ENCODE results near the gene HNF4A. TPM values are rescaled to one million over a fixed set of nuclear protein-coding genes. Genes with fewer than 3 reads are reported as not detected.
A peak's percentile ranks its signal among the peaks of the same experiment; 100 is the strongest.

Gene HNF4A
- total and polyA plus RNA-seq, 2 of the 13 experiments (the other 11 are each of a cell fraction or from before 2014, with no cell fraction given), result 80.9 to 169 TPM

DNA sequence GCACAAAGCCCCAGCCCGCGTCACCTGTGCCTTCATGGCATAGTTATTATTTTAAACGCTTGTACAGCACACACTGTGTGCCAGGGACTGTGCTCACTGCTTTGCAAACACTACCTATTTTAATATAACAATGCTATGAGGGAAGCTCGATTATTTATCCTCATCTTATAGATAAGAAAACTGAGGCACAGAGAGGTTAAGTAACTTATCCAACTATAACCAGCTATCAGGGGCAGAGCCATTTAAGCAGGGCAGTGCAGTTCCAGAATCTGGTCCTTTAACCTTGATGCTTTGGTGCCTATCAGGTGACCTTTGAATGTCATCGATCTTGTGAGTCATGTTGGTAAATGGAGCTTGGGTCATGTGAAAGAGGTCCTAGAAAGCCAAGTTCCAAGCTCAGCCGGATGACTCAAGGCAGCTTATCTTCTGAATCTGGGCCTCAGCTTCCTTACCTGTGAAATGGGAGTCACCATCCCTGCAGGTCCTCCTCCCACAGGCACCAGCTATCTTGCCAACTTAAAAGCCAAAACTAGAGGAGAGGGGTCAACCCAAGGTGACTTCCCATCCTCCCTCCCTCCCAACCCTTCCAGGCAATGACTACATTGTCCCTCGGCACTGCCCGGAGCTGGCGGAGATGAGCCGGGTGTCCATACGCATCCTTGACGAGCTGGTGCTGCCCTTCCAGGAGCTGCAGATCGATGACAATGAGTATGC is 63.8 kb downstream of the HNF4A start (continued):
- TF ChIP-seq, protein P1, sequence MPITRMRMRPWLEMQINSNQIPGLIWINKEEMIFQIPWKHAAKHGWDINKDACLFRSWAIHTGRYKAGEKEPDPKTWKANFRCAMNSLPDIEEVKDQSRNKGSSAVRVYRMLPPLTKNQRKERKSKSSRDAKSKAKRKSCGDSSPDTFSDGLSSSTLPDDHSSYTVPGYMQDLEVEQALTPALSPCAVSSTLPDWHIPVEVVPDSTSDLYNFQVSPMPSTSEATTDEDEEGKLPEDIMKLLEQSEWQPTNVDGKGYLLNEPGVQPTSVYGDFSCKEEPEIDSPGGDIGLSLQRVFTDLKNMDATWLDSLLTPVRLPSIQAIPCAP (CRISPR knock-in tag; IDR thresholded peaks at IDR 0.05; ENCODE audit: low read depth), result no peak
- TF ChIP-seq GTF3A (CRISPR knock-in tag; conservative IDR thresholded peaks at IDR 0.05) (no peak), ZNF160 (CRISPR knock-in tag; IDR thresholded peaks at IDR 0.05) (0 out of 2 replicates have a peak, but pooled peaks have one; percentile 48), ESRRA (CRISPR knock-in tag; IDR thresholded peaks at IDR 0.05; ENCODE audit: low read depth) (peak; percentile 98), GZF1 (CRISPR knock-in tag; IDR thresholded peaks at IDR 0.05) (no peak), ZFY (CRISPR knock-in tag; IDR thresholded peaks at IDR 0.05) (no peak; the same call in 1 of the 2 replicates), KLF11 (CRISPR knock-in tag; IDR thresholded peaks at IDR 0.05) (no peak), KDM6A (CRISPR knock-in tag; IDR thresholded peaks at IDR 0.05; ENCODE audit: low read depth) (0 out of 2 replicates have a peak, but pooled peaks have one; percentile 69), NFIC (IDR thresholded peaks at IDR 0.05; ENCODE audit: low read length) (peak; percentile 85), RELA (CRISPR knock-in tag; IDR thresholded peaks at IDR 0.05) (0 out of 2 replicates have a peak, but pooled peaks have one; percentile 38), HDAC1 (CRISPR knock-in tag; IDR thresholded peaks at IDR 0.05) (peak; percentile 98), ZNF124 (CRISPR knock-in tag; IDR thresholded peaks at IDR 0.05) (peak; percentile 52; the same call in 1 of the 2 replicates), FLYWCH1 (CRISPR knock-in tag; IDR thresholded peaks at IDR 0.05) (no peak), POLR2G (IDR thresholded peaks at IDR 0.05; ENCODE audit: low read depth, low read length) (no peak; the same call in 1 of the 2 replicates), MTF1 (CRISPR knock-in tag; IDR thresholded peaks at IDR 0.05) (no peak)
- TF ChIP-seq, protein P2, sequence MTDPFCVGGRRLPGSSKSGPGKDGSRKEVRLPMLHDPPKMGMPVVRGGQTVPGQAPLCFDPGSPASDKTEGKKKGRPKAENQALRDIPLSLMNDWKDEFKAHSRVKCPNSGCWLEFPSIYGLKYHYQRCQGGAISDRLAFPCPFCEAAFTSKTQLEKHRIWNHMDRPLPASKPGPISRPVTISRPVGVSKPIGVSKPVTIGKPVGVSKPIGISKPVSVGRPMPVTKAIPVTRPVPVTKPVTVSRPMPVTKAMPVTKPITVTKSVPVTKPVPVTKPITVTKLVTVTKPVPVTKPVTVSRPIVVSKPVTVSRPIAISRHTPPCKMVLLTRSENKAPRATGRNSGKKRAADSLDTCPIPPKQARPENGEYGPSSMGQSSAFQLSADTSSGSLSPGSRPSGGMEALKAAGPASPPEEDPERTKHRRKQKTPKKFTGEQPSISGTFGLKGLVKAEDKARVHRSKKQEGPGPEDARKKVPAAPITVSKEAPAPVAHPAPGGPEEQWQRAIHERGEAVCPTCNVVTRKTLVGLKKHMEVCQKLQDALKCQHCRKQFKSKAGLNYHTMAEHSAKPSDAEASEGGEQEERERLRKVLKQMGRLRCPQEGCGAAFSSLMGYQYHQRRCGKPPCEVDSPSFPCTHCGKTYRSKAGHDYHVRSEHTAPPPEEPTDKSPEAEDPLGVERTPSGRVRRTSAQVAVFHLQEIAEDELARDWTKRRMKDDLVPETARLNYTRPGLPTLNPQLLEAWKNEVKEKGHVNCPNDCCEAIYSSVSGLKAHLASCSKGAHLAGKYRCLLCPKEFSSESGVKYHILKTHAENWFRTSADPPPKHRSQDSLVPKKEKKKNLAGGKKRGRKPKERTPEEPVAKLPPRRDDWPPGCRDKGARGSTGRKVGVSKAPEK (CRISPR knock-in tag; IDR thresholded peaks at IDR 0.05; ENCODE audit: borderline replicate concordance), result no peak
- TF ChIP-seq, protein P3, sequence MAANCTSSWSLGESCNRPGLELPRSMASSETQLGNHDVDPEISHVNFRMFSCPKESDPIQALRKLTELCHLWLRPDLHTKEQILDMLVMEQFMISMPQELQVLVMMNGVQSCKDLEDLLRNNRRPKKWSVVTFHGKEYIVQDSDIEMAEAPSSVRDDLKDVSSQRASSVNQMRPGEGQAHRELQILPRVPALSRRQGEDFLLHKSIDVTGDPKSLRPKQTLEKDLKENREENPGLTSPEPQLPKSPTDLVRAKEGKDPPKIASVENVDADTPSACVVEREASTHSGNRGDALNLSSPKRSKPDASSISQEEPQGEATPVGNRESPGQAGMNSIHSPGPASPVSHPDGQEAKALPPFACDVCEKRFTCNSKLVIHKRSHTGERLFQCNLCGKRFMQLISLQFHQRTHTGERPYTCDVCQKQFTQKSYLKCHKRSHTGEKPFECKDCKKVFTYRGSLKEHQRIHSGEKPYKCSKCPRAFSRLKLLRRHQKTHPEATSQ (CRISPR knock-in tag; IDR thresholded peaks at IDR 0.05; ENCODE audit: borderline replicate concordance), result no peak
- TF ChIP-seq, protein P4, sequence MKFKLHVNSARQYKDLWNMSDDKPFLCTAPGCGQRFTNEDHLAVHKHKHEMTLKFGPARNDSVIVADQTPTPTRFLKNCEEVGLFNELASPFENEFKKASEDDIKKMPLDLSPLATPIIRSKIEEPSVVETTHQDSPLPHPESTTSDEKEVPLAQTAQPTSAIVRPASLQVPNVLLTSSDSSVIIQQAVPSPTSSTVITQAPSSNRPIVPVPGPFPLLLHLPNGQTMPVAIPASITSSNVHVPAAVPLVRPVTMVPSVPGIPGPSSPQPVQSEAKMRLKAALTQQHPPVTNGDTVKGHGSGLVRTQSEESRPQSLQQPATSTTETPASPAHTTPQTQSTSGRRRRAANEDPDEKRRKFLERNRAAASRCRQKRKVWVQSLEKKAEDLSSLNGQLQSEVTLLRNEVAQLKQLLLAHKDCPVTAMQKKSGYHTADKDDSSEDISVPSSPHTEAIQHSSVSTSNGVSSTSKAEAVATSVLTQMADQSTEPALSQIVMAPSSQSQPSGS (CRISPR knock-in tag; IDR thresholded peaks at IDR 0.05), result peak; percentile 93; the same call in 1 of the 2 replicates
- TF ChIP-seq, protein P5, sequence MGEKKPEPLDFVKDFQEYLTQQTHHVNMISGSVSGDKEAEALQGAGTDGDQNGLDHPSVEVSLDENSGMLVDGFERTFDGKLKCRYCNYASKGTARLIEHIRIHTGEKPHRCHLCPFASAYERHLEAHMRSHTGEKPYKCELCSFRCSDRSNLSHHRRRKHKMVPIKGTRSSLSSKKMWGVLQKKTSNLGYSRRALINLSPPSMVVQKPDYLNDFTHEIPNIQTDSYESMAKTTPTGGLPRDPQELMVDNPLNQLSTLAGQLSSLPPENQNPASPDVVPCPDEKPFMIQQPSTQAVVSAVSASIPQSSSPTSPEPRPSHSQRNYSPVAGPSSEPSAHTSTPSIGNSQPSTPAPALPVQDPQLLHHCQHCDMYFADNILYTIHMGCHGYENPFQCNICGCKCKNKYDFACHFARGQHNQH (CRISPR knock-in tag; IDR thresholded peaks at IDR 0.05), result peak; percentile 86
